ENCODE data around the gene E2F6.

DNA sequence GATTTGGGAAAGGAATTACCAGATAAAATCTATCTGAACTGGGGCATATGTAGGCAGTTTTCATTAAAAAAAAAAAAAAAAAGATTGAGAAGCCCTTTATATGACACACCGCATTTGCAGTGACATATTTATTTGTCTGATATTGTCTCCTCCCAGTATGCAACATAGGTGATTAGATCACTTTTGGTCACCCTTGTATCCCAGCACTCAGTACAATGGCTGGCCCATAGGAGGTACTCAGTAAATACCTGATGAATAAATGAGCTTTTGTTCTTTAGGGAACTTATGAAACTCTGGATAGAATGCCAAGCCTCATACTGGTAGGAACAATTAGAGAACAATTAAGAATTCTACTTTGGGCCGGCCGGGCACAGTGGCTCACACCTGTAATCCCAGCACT, 22.8 kb upstream of the E2F6 start:
- TF ChIP-seq, protein P1, sequence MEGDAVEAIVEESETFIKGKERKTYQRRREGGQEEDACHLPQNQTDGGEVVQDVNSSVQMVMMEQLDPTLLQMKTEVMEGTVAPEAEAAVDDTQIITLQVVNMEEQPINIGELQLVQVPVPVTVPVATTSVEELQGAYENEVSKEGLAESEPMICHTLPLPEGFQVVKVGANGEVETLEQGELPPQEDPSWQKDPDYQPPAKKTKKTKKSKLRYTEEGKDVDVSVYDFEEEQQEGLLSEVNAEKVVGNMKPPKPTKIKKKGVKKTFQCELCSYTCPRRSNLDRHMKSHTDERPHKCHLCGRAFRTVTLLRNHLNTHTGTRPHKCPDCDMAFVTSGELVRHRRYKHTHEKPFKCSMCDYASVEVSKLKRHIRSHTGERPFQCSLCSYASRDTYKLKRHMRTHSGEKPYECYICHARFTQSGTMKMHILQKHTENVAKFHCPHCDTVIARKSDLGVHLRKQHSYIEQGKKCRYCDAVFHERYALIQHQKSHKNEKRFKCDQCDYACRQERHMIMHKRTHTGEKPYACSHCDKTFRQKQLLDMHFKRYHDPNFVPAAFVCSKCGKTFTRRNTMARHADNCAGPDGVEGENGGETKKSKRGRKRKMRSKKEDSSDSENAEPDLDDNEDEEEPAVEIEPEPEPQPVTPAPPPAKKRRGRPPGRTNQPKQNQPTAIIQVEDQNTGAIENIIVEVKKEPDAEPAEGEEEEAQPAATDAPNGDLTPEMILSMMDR (IDR thresholded peaks at IDR 0.05; ENCODE audit: insufficient read depth, low read length), result no peak
- TF ChIP-seq POLR2AphosphoS5 (IDR thresholded peaks at IDR 0.05; ENCODE audit: low read depth), result no peak
- TF ChIP-seq, protein P2, sequence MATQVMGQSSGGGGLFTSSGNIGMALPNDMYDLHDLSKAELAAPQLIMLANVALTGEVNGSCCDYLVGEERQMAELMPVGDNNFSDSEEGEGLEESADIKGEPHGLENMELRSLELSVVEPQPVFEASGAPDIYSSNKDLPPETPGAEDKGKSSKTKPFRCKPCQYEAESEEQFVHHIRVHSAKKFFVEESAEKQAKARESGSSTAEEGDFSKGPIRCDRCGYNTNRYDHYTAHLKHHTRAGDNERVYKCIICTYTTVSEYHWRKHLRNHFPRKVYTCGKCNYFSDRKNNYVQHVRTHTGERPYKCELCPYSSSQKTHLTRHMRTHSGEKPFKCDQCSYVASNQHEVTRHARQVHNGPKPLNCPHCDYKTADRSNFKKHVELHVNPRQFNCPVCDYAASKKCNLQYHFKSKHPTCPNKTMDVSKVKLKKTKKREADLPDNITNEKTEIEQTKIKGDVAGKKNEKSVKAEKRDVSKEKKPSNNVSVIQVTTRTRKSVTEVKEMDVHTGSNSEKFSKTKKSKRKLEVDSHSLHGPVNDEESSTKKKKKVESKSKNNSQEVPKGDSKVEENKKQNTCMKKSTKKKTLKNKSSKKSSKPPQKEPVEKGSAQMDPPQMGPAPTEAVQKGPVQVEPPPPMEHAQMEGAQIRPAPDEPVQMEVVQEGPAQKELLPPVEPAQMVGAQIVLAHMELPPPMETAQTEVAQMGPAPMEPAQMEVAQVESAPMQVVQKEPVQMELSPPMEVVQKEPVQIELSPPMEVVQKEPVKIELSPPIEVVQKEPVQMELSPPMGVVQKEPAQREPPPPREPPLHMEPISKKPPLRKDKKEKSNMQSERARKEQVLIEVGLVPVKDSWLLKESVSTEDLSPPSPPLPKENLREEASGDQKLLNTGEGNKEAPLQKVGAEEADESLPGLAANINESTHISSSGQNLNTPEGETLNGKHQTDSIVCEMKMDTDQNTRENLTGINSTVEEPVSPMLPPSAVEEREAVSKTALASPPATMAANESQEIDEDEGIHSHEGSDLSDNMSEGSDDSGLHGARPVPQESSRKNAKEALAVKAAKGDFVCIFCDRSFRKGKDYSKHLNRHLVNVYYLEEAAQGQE (IDR thresholded peaks at IDR 0.05; ENCODE audit: insufficient replicate concordance, low read depth), result no peak
- no peak for TF ChIP-seq SPI1 (IDR thresholded peaks at IDR 0.05; ENCODE audit: borderline replicate concordance, low read depth)
